Mesenchymal stem cell (in vitro differentiated cells and primary cell): ENCODE results near the gene ADARB2.

Source experiments
- DNase-seq: peaks from one replicate; pipeline ENCODE4 v3.0.0-alpha.2; 2013
- H2AFZ ChIP-seq: one replicate; pipeline ENCODE4 v1.6.1; 2013; ENCODE audit warnings: low read depth, mild to moderate bottlenecking, control low read depth, inconsistent platforms, low read length, moderate library complexity
- H2AK5ac ChIP-seq: 2 replicates; pipeline ENCODE4 v1.6.1; 2013; ENCODE audit warnings: low read length, moderate library complexity, mild to moderate bottlenecking, inconsistent platforms; ENCODE audit not compliant: severe bottlenecking
- H2BK120ac ChIP-seq: one replicate; pipeline ENCODE4 v1.6.1; 2013; ENCODE audit warnings: low read depth, mild to moderate bottlenecking, inconsistent platforms, low read length, moderate library complexity
- H2BK12ac ChIP-seq, 2 experiments: one replicate each; pipeline ENCODE4 v1.6.1; 2013; ENCODE audit warnings: inconsistent platforms in 2 of 2, low read length in 2 of 2, mild to moderate bottlenecking in 2 of 2, moderate library complexity in 2 of 2, control low read depth in 1 of 2
- H2BK15ac ChIP-seq: one replicate; pipeline ENCODE4 v1.6.1; 2013; ENCODE audit warnings: mild to moderate bottlenecking, low read depth, inconsistent platforms; ENCODE audit not compliant: poor library complexity, severe bottlenecking
- H2BK5ac ChIP-seq: 2 replicates; pipeline ENCODE4 v1.6.1; 2013; ENCODE audit warnings: low read depth, mild to moderate bottlenecking, low read length, control low read depth, inconsistent platforms; ENCODE audit not compliant: poor library complexity, severe bottlenecking
- H3K14ac ChIP-seq, 2 experiments: one replicate each; pipeline ENCODE4 v1.6.1; 2013; ENCODE audit warnings: inconsistent platforms in 2 of 2, low read length in 2 of 2, control low read depth in 1 of 2, mild to moderate bottlenecking in 1 of 2, moderate library complexity in 1 of 2
- H3K18ac ChIP-seq, 2 experiments: one replicate each; pipeline ENCODE4 v1.6.1; 2013; ENCODE audit warnings: inconsistent platforms in 2 of 2, low read length in 2 of 2, control low read depth in 1 of 2, low read depth in 1 of 2, mild to moderate bottlenecking in 1 of 2
- H3K23ac ChIP-seq, 2 experiments: one replicate each; pipeline ENCODE4 v1.6.1; 2013; ENCODE audit warnings: inconsistent platforms in 2 of 2, low read length in 2 of 2, mild to moderate bottlenecking in 2 of 2, moderate library complexity in 2 of 2, control low read depth in 1 of 2
- H3K27ac ChIP-seq: 2 replicates; pipeline ENCODE4 v1.5.1; 2013; ENCODE audit warnings: mild to moderate bottlenecking, moderate library complexity, low read length, control low read depth, inconsistent platforms; ENCODE audit not compliant: poor library complexity, severe bottlenecking
- H3K27me3 ChIP-seq, 2 experiments: 2 replicates each; pipeline versions ENCODE4 v1.6.1 to v1.7.0; 2013; ENCODE audit warnings: low read length in 2 of 2, mild to moderate bottlenecking in 2 of 2, moderate library complexity in 2 of 2, control low read depth in 1 of 2, inconsistent platforms in 1 of 2; ENCODE audit not compliant: control insufficient read depth in 1 of 2, insufficient read depth in 1 of 2
- H3K36me3 ChIP-seq, 2 experiments: 2 replicates each; pipeline versions ENCODE4 v1.6.1 to v1.7.0; 2013; ENCODE audit warnings: low read length in 2 of 2, control low read depth in 1 of 2, inconsistent platforms in 1 of 2, low read depth in 1 of 2, mild to moderate bottlenecking in 1 of 2; ENCODE audit not compliant: insufficient read depth in 2 of 2, control insufficient read depth in 1 of 2
- H3K4ac ChIP-seq, 2 experiments: one replicate each; pipeline ENCODE4 v1.6.1; 2013; ENCODE audit warnings: inconsistent platforms in 2 of 2, low read length in 2 of 2, mild to moderate bottlenecking in 2 of 2, moderate library complexity in 2 of 2, control low read depth in 1 of 2, low read depth in 1 of 2
- H3K4me1 ChIP-seq: 2 replicates; pipeline ENCODE4 v1.6.1; 2013; ENCODE audit warnings: low read depth, low read length, control low read depth; ENCODE audit not compliant: control insufficient read depth, insufficient read depth
- H3K4me2 ChIP-seq: 2 replicates; pipeline ENCODE4 v1.6.1; 2013; ENCODE audit warnings: low read length, mild to moderate bottlenecking, inconsistent platforms; ENCODE audit not compliant: poor library complexity, severe bottlenecking
- H3K4me3 ChIP-seq, 2 experiments: 2 replicates each; pipeline versions ENCODE4 v1.5.1 to v1.7.0; 2013; ENCODE audit warnings: low read length in 2 of 2, mild to moderate bottlenecking in 2 of 2, control low read depth in 1 of 2, low read depth in 1 of 2; ENCODE audit not compliant: insufficient read depth in 1 of 2
- H3K79me1 ChIP-seq: replicated peaks from 2 replicates; pipeline ENCODE4 v1.6.1; 2013; ENCODE audit warnings: mild to moderate bottlenecking, control low read depth, low read length, inconsistent platforms; ENCODE audit not compliant: poor library complexity, severe bottlenecking
- H3K9ac ChIP-seq: 2 replicates; pipeline ENCODE4 v1.7.0; 2013; ENCODE audit warnings: mild to moderate bottlenecking, low read length, moderate library complexity
- H3K9me3 ChIP-seq: 2 replicates; pipeline ENCODE4 v1.7.0; 2013; ENCODE audit warnings: mild to moderate bottlenecking, low read length; ENCODE audit not compliant: control insufficient read depth
- H4K8ac ChIP-seq: one replicate; pipeline ENCODE4 v1.6.1; 2013; ENCODE audit warnings: inconsistent platforms, mild to moderate bottlenecking, low read length, moderate library complexity
- H4K91ac ChIP-seq: one replicate; pipeline ENCODE4 v1.6.1; 2013; ENCODE audit warnings: mild to moderate bottlenecking, low read length, inconsistent platforms
- WGBS: methylation state at CpG from one replicate; pipeline ENCODE4 v1.1.7; 2013; ENCODE audit warnings: mixed read lengths; 5-methylcytosine and 5-hydroxymethylcytosine counted together

The ADARB2 gene

GRCh38 chr10:1673568-1674345, 63.6 kb downstream of the ADARB2 start:
- Histone ChIP-seq H3K9ac (no peak overlapping the region), H3K4ac (no peak overlapping the region), H3K9me3 (no peaks in the 10 kb centered on the region), H3K27ac (no peak overlapping the region), H2AK5ac (no peak overlapping the region), H2BK120ac (no peak overlapping the region), H3K27me3 (no peaks in the 10 kb centered on the region), H4K8ac (no peak overlapping the region), H2BK15ac (no peak overlapping the region), H3K4me2 (no peak overlapping the region), H2BK5ac (no peak overlapping the region), H3K79me1 (no peaks in the 10 kb centered on the region), H3K36me3 (no peaks in the 10 kb centered on the region), H2AFZ (no peak overlapping the region), H3K23ac (no peak overlapping the region), H4K91ac (no peak overlapping the region), H3K4me1 (no peaks in the 10 kb centered on the region), H3K14ac (no peak overlapping the region), H3K4me3 (no peak overlapping the region), H3K18ac (no peak overlapping the region), H2BK12ac (no peak overlapping the region)
- 83% methylated on average over 17 of the region's 21 CpGs for WGBS
- no peak for DNase-seq

GRCh38 chr10:1672001-1672781, 65.1 kb downstream of the ADARB2 start:
- Histone ChIP-seq H3K9ac (no peak overlapping the region), H2BK120ac (no peak overlapping the region), H3K36me3 (no peaks in the 10 kb centered on the region), H3K27me3 (no peaks in the 10 kb centered on the region), H3K4ac (no peak overlapping the region), H3K9me3 (no peaks in the 10 kb centered on the region), H3K18ac (no peak overlapping the region), H3K79me1 (no peaks in the 10 kb centered on the region), H3K23ac (no peak overlapping the region), H3K27ac (no peak overlapping the region), H2BK5ac (no peak overlapping the region), H2AK5ac (no peak overlapping the region), H4K8ac (no peak overlapping the region), H2BK15ac (no peak overlapping the region), H3K4me3 (no peak overlapping the region), H3K4me2 (no peak overlapping the region), H2AFZ (no peak overlapping the region), H3K4me1 (no peaks in the 10 kb centered on the region), H4K91ac (no peak overlapping the region), H2BK12ac (no peak overlapping the region), H3K14ac (no peak overlapping the region)
- 87% methylated on average over 37 of the region's 37 CpGs for WGBS
- no peak for DNase-seq

GRCh38 chr10:1671366-1672000, 65.8 kb downstream of the ADARB2 start:
- no peak overlapping the region for H4K91ac ChIP-seq
- H3K4ac ChIP-seq, result no peak overlapping the region
- H3K79me1 ChIP-seq, result no peaks in the 10 kb centered on the region
- no peak overlapping the region for H2BK15ac ChIP-seq
- no peak overlapping the region for H2BK12ac ChIP-seq
- H3K4me1 ChIP-seq, result no peaks in the 10 kb centered on the region
- no peak overlapping the region for H3K14ac ChIP-seq
- H3K27ac ChIP-seq, result no peak overlapping the region
- DNase-seq, result no peak
- no peak overlapping the region for H2AK5ac ChIP-seq
- no peak overlapping the region for H3K4me2 ChIP-seq
- no peak overlapping the region for H3K18ac ChIP-seq
- H3K4me3 ChIP-seq, result no peak overlapping the region
- H3K9me3 ChIP-seq, result no peaks in the 10 kb centered on the region
- H4K8ac ChIP-seq, result no peak overlapping the region
- H2AFZ ChIP-seq, result no peak overlapping the region
- H3K36me3 ChIP-seq, result no peaks in the 10 kb centered on the region
- H3K23ac ChIP-seq, result no peak overlapping the region
- H3K27me3 ChIP-seq, result no peaks in the 10 kb centered on the region
- H3K9ac ChIP-seq, result no peak overlapping the region
- WGBS, result 91% methylated on average over 20 of the region's 20 CpGs
- H2BK5ac ChIP-seq, result no peak overlapping the region
- H2BK120ac ChIP-seq, result no peak overlapping the region
